NT2/D1 (cell line): ENCODE data around the gene THY1.

Experiments used
- SUZ12 ChIP-seq: IDR thresholded peaks from 2 replicates; pipeline ENCODE4 v1.6.1; 2011; ENCODE audit not compliant: insufficient read length, insufficient read depth; ENCODE audit errors: extremely low read depth
- ZNF274 ChIP-seq: IDR thresholded peaks from 2 replicates; pipeline ENCODE4 v1.6.1; 2011; ENCODE audit warnings: mild to moderate bottlenecking, low read depth, low read length

DNA sequence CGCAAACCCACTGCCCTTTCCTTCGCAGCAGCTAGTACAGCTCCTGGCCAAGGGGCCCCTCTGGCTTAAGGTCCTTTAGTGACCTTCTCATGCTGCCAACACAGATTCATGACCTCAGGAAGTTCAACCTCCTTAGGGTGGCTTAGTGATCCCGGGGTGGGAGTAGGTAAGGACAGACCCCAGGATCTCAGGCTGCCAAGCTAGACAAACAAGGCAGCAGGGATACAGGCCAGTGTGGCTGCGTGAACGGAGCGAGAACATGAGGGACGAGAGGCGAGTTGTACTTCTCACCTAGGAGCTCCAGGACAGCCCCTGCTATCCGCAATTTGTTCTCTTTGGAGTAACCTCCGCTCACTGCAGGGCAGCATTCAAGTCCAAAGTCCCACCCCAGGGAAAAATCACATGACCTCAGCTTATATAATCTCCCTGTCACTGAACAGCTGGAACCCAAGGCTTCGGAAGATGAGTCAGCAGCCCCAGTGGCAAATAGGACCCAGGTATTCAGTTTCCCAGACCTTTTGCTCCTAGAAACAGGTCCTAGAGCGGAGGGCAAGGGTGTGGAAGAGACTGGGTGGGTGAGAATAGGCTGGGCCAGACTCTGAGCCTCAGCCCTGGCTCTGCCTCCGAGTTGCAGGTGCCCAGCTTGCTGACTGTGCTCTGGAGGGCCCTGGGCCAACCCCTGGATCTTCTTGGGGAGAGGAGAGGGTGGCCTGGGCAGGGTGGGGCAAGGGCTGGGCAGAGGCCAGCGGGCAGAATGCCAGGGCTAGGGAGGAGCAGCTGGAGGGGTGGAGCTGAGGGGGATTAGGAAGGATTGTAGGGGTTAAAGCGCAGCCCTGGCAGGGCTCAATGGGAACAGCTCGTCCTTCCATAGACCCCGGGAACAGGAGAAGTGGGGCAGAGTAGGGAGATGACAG lies 54.6 kb downstream of the THY1 start:
- TF ChIP-seq SUZ12, result no peak
- TF ChIP-seq ZNF274, result no peak
